PC-9 (cell line): ENCODE data around the gene SLC39A2.

Experiments used
- CTCF ChIP-seq: fragments of 200-600 bp; sonication (generic); conservative IDR thresholded peaks from 2 replicates; pipeline ENCODE4 v1.6.1; 2017; ENCODE audit warnings: mixed run types, antibody characterized with exemption, mild to moderate bottlenecking, moderate library complexity
- EZH2 ChIP-seq: fragments of 200-600 bp; sonication (generic); IDR thresholded peaks from 2 replicates; pipeline ENCODE4 v1.8.0; 2017; ENCODE audit warnings: antibody characterized with exemption, low read depth

GRCh38 chr14:21037156-21037555 lies 38.1 kb downstream of the SLC39A2 start:
- TF ChIP-seq CTCF (no peak), EZH2 (no peak)
